Keratinocyte (primary cell): ENCODE data around the gene VMP1.

Experiments used
- CTCF ChIP-seq, 3 experiments: IDR thresholded peaks in 1 of 3; conservative IDR thresholded peaks in 1 of 3; optimal IDR thresholded peaks in 1 of 3; 2 replicates in 2 of 3; 3 replicates in 1 of 3; pipeline versions ENCODE3 to v1.5.1; 2011; ENCODE audit warnings: low read length in 3 of 3, mild to moderate bottlenecking in 3 of 3, moderate library complexity in 2 of 3, control low read depth in 1 of 3, inconsistent platforms in 1 of 3; ENCODE audit not compliant: insufficient read depth in 2 of 3; ENCODE audit errors: extremely low read depth in 1 of 3
- EZH2 ChIP-seq: IDR thresholded peaks from one replicate; pipeline ENCODE4 v1.6.1; 2012; ENCODE audit warnings: inconsistent platforms, mild to moderate bottlenecking, low read length, moderate library complexity

- TF ChIP-seq EZH2 (no peak), CTCF (optimal IDR thresholded peaks at IDR 0.05 in 1 of 3, IDR thresholded peaks at IDR 0.05 in 1 of 3, conservative IDR thresholded peaks at IDR 0.05 in 1 of 3; ENCODE audit: extremely low read depth in 1 of 3, insufficient read depth in 2 of 3, low read length in 3 of 3) (no peak)
These were observed 36.4 kb downstream of the VMP1 start for GRCh38 chr17:59743842-59744241.
